ENCODE results near the gene TBC1D22A.
A peak's percentile ranks its signal among the peaks of the same experiment; 100 is the strongest.

The TBC1D22A gene

DNA sequence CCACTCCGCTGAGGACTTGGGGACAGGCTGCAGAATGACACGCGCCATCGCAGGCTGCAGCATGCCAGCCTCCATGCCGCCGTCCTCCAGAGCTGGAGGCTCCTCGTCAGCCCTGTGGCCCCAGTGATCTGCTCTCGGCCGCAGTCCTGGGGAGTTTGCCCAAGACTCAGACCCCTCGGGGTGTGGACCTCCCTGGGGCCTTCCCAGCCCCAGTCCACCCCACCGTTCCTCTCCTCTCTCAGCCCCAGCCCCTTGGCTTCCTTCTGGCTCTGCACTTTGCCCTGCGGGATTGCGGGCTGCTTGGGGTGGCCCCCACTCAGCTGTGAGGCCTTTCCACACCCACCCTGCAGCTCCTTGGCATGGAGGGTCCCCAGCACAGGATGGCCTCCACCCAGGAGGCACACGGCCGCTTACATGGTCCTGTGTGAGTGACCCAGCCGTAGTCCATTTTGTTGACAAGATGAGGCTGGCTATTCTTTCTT is 414.9 kb downstream of the TBC1D22A start:
- DNase-seq = peak; percentile 31

DNA sequence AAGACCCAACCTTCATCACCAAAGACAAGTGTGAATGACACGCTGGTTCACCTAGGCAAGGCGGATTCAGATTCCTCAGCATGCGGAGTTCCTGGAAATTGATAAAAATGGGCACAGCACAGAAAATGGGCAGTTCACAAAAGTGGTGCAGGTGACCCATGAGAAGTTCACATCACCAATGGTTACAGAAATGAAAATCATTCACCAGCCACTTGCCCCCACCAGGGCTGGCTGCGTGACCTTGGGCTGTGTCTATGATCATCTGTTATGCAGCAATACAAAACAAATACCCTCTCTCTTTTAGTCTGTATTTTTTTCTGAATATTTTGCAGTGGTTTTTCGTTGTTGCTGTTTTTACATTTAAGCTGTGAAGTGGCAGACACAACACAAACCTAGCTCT is 415.9 kb downstream of the TBC1D22A start:
- DNase-seq = peak; percentile 43

DNA sequence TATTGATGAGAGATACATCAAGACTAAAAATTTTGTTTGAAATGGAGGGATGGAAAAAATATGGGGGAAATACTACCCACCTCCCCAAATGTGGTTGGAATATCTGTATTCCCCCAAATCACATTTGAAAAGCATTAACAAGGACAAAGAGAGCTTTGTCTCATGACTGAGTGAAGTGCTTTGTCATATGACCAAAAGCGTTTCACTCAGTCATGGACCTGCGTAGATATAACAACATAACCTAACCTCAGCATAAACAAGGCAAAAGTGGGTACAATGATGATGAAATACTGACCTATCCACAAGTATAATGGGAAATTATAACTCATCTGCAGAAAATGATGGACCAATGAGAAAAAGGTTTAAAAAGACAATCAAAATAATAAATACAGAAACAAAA is 418.3 kb downstream of the TBC1D22A start:
- DNase-seq = no peak

DNA sequence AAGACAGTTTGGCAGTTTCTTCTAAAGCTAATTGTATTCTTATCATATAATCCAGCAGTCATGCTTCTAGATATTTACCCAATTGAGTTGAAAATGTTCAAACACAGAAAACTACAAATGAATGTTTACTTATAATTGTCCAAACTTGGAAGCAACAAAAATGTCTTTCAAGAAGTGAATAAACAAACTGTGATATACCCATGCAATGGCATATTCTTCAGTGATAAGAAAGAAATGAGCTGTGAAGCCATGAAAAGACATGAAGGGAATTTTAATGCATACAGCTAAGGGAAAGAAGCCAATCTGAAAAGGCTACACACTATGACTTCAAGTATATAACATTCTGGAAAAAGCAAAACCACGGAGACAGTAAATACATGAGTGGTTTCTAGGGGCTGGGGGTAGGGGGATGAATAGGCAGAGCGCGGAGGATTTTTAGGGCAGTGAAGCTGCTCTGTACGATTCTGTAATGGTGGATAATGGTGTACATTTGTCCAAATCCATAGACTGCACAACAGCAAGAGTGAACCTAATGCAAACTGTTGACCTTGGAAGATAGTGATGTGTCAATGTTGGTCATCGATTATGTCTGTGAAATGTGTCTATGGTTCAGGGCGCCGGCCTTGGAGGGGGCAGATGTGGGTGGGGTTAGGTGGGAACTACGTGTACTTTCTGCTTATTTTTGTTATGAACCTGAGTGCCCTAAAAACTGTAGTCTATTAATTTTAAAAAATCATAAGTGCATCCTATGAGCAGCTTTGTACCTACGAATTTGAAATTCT is 424.9 kb downstream of the TBC1D22A start:
- DNase-seq = no peak

DNA sequence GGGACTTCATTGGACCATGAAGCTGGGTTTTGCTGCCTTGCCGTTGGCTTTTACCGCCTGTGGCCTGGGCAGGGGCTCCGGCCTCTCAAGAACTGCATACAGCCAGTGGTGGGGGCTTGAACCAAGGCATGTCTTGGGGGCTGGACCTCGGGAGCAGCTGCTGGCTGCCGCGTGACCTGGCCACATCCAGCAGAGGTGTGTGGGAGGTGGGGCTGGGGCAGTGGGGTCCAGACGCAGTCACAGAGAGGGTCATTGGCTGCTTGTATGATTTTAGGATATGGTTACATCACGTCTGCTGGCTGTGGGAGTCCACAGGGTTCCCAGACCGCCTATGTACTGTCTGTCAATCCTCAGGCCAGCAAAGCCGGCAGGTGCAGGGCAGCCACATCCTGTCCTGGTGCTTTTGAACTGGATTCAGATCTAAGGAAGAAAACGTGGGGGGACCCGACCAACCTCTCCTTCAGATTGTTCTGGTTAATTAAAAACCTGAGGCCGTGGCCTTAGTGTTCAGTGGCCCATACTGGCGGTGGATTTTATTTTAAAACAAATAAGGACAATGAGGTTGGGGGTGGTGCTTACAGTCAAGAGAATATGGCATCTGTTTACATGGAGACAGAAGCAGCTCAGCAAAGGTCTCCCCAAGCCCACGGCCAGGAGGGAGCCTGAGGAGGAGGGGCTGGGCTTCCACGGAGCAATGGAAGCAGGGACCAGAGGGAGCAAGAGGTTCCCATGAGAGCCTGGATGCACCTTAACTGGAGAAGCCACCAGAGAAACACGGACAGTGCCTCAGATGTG is 426.0 kb downstream of the TBC1D22A start:
- peak; percentile 49 for DNase-seq

DNA sequence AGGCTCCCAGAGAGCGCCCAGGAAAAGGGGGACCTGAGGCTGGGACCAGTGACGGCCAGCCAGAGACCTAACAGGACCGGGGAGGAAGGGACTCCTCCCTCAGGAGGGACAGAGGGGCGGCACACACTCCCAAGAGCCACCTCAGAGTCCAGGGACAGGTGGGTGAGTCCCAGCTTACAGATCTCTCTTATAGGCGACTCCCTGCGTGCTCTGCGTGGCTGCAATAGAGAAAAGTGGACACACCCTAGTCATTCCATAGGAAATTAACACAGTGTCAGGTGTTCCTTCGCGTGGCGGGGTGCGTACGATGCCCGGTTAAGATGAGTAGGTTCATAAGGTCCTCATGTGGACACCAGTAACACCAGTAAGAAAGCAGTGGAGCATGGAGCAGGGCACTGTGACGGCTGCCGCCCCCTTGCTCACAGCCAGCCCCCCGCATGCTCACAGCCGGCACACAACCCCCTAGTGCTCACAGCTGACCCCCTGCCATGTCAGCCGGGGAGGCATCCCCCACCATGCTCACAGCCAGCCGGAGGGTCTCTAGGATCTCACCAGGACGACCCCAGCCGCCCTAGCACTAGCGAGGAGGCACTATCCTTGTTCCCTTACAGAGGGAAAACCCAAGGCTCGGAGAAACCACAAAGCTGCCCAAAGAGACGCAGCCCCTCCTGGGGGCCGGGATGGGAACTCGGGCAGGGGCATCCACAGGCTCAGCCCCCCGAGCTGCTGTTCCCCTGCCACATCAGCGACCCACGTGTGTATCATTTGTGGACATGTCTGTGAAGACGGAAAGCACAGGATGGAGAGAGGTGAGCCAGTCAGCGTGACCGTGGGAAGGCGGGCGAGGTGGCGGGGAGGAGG is 426.8 kb downstream of the TBC1D22A start:
- peak; percentile 41 for DNase-seq

DNA sequence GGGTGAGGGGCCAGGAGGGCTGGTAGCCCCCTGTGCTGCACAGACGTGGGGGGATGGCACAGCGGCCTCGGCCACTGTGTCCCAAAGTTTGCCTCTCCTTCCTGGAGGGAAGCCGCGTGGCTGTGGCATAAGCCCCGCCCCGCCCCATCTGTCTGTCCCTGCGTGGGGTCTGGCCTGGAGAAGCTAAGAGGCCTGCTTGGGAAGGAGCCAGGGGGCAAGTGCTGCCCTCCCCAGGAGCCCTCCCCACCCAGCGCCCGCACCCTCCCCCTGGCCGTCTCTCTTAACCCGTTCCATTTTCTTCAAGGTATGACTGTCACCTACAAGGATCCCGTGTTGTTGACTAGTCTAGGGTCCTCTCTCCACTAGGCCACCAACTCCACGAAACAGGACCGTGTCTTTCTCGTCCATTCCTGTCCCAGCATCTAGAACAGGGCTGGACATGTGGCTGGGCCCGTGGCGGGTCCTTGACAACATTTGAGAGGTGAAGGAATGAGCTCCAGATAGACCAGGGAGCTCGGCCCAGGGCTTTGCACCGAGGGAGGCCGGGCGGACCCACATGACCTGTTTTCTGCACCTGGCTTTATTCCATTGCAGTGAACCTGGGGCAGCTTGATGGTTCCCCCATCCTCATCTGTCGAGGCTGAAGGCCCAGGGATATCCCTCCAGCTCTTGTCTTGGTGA is 428.0 kb downstream of the TBC1D22A start:
- peak; percentile 51 for DNase-seq

DNA sequence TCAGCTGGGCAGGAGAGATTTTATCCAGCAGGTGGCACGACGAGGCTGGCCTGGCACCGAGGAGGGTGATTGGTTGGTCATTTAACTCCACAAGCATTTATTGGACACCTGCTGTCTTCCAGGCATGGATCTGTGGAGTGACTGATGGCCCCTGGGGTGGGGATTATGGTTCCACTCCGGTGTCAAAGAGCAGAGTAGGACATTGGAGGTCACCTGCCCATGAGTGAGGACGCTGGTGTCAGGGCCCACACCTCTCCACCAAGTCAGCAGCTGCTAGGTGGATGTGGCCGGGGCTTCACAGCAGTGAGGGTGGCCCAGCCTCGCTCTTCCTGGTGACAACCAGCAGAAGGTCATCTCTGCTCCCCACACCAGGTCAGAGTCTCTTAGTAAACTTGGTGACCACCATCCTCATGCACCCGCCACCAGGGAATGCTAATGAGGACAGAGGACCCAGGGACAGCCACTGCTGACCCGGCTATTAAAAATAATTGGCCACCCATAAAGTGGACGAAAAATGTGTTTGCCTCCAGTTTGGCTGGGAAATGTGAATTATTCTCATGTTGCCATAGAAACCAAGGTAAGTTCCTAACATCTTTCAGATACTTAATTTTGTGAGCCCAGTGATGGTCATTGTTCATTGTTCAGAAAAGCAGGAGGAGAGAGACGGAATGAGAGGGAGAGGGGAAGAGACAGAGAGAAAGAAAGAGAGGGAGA is 428.7 kb downstream of the TBC1D22A start:
- no peak for DNase-seq

DNA sequence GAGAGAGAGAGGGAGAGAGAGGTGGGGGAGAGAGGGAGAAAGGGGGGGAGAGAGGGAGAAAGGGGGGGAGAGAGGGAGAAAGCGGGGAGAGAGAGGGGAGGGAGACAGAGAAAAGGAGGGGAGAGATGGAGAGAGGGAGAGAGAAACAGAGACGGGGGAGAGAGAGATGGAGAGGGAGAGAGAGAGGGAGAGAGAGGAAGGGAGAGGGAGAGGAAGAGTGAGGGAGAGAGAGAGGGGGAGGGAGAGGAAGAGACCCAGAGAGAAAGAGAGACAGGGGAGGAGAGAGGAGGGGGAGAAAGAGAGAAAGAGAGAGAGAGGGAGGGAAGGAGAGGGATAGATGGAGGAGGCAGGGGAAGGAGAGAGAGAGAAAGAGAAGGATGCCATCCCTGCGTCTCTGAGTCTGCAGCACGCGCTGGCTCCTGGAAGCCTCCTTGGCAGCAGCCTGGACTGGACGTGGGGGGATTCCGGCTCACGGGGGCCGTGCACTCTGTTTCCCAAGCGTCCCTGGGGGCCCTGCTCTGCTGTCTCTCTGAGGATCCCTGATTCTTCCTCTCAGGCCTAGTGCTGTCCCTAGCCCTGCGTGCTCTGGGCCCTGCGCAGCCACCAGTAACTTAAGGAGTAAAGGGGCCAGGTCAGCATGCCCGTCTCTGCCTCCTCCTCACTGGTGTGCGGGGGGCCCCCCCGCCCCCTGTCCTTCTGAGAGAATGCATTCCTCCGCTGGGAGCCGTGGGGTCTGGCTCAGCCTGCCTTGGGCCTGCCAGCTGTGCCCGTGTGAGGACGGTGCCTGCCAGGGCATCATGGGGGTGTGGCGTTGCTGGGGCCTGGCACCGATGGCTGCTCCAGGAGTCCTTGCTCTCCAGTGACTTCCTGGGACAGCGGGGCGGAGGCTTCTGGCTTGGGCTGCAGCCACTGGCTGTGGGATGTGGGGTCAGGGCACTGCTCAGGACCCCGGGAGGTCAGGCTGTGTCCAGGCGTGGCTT is 429.5 kb downstream of the TBC1D22A start:
- DNase-seq = peak; percentile 44

DNA sequence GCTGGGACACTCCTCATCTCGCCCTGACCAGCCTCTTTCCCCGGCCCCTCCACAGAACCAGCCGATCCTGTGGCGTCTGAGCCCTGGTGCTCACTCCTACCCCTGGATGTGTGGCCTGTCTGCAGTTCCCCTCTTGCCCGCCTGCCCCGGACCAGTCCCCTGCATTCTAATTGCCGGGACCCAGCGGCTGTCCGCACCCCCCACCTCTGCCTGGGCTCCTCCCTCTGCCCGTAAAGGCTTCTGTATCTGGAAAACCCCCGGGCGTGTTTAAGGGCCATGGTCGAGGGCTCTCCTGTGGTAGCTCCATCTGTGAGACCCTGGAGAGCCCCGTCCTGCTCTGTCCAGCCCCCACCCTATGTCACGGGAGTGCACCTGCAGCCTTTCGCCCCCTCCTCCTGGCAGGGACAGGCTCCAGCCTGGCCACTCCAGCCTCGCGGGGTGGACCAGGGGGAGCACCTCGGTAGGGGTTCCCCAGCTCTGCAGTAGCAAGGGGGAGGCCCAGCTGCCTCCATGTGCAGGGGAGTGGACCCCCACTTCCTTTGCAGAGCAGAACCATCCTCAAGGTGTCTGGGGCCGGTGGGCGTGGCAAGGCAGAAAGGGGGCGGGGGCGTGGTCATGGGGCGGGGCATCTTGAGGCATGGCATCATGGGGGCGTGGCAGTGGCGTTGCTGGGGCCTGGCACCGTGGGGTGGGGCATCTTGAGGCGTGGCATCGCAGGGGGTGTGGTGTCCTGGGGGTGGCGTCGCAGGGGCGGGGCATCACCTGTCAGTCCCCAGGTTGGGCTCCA is 430.4 kb downstream of the TBC1D22A start:
- peak; percentile 62 for DNase-seq

DNA sequence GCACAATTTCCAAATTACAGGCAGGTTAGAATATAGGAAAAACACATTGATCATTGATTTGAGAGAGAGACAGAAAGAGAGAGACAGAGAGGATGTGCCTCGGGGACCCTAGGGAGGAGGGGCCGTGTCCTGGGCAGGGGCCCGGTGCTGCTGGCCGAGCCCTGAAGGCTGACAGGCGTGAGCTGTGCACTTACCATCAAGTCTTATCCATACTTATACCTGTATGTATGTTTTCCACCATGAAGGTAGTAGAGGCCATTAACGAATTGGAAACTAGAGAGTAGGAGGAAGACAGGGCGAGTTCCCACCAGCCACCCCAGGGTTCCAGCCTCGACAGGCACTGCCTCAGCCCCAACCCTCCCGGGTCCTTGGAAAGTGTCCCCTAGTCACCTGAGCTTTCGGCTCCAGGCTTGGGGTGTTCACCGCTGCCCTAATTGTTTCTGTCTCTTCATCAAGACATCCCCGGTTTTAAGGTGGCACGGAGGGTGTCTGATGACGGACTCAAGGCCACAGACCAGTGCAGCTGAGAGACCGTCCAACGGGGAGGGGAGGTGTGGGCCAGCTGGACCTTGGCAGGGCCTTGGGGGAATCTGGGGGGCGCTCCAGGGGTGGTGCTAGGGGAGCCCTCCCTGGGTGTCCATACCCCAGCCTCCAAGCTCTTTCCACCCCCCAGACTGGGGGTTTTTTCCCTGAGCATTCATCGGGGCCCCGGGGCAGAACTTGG is 431.3 kb downstream of the TBC1D22A start:
- DNase-seq = peak; percentile 59

DNA sequence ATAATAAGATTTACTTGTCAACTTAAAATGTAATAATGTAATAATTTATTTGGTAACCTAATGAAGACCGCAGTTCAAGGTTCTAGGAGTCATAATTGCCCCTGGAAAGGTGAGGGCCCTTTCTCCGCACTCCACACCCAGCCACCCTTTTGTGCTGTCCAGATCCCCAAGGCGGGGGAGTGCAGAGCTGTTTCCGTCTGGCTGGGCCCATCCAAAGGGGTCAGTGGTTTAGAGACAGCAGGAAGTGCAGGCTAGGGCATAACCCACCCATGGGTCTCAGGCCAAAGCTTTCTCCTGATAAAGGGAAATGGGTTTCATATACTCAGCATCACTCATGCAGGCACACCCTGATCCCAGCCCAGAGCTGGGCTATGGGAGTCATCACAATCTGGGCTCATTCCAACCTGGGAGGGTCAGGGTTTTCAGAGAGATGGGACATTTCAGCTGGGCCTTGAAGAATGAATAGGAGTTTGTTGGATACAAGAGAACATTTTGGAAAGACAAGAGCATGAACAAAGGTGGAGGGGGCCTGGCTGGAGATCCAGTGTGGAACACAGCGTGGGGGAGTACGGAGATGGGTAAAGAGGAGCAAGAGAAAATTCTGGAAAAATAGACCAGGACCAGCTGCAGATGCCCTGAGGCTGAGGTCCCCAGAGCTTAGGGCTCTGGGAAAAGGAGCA is 432.2 kb downstream of the TBC1D22A start:
- DNase-seq = no peak

DNA sequence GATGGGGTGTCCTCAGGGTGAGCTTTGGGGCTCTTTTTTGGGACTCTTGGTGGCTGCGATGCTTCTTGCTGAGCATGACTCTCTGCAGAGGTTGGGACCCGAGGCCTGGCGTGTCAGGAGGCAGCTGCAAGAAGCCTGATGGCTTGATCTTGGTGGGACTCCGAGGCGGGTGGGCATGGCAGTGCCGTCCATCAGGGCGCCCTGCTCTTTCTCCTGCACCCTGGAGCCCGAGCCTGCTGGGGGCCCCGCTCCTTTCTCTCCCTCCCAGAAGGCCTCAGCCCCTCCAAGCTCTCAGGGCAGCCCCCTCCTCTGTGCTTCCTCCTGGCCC is 432.7 kb downstream of the TBC1D22A start:
- DNase-seq = peak; percentile 36

DNA sequence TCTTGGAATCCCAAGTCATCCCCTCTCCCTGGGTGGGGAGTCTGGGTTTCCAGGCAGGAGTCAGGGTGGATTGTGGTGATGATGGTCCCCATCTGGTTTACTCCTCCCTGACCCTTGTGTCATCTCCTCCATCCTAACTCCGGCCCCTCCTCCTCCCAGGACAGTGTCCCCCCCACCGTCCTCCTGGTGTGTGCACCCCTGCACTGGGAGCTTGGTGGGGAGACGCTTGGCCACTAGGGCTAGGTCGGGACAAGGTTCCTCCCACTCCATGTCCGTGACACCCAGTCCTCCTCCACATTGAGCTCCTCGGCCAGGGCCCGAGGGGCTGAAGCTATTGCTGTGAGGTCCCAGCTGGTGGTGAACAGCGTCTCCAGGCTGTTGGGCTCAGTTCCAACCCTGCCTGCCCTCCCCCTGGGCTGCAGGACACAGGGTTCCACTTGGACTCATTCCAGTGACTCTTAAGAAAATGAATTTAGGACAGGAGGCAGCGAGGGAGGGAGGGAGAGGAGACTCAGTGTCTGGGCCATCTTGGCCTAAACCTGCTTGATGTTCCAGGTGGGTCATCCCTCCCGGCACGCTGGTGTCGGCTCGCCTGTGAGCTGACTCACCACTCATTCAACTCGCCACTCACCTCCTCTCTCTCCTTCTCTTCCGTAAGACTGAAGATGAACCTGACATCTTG is 433.2 kb downstream of the TBC1D22A start:
- peak; percentile 54 for DNase-seq

DNA sequence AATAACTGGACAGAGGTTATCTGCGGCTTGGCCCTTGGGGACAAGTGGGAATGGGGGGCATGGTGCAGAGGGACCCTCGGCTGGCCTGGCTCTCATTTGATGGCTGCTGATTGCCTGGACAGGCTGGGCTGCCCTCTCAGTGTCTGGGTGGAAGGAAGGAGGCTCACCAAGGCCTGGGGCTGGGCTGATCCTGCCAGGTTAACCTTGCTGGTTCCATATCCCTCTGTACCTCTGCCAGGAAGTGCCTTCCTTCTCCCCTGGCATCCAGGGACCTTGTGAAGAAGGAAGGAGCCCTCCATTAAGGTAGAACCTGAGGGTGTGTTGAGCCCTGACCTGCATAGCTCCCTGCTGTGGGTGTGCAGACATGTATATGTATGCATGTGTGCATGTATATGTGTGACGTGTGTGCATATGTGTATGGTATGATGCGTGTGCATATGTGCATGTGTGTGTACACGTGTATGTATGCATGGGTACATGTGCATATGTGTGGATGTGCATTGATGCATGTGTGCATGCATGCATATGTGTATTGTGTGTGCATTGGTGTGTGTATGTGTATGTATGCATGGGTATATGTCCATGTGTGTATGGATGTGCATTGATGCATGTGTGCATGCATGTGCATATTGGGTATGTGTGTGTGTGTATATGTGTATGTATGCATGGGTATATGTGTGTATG is 433.9 kb downstream of the TBC1D22A start:
- DNase-seq = peak; percentile 37

DNA sequence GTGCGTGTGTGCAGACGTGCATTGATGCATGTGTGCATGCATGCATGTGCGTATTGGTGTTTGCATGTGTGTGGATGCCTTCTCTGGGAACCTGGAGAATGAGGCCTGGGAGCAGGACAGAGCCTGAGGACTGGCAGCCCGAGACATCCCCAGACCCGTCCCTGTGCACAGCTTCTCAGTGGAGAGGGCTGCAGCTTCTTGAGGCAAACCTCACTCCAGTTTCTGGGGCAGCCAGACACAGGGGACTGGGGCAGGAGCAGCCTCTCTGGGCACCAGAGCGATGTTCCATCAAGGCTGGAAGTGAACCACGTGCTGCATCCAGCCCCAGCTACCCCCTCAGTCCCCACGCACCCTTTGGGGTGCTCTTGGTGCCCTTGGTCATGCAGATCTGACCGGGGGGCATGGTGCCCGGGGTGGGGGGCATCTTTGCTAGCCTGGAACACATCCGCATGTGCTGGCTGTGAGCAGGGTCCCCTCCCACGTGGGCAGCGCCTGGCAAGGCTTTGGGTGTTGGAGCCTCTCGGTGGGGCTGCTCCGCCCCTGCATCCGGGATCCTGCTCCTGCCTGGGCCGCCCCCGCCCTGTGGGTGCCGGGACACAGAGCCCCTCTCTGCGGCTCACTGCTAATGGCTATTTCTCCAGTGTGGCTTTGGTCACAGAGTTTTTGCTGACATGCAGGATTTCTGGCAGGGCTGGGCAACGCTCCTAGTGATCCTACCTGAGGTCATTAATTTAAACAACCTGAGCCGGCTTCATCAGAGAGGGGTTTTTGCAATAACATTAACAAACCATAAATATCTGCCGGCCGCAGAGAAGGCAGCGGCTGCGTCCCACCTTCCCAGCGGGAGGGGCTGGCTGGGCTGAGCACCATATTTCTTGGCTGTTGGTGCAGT is 434.7 kb downstream of the TBC1D22A start:
- DNase-seq = peak; percentile 28

All from activated effector memory CD4-positive, alpha-beta T cell treated with anti-CD3 and anti-CD28 coated beads, Interleukin-2, amount 50 U/mL, for 16 hours (primary cell).